Testis (tissue), 2 donors: Measurements from ENCODE around the gene ITCH.

ENCODE experiments used
- CTCF ChIP-seq, 3 experiments: fragments of 450-650 bp in 2 of 3; fragments of 200-600 bp in 1 of 3; sonication (generic) in 1 of 3; IDR thresholded peaks; one replicate each; pipeline ENCODE4 v1.5.1; 2016 to 2019; ENCODE audit warnings: antibody characterized with exemption in 3 of 3, mild to moderate bottlenecking in 2 of 3, moderate library complexity in 1 of 3
- POLR2A ChIP-seq: fragments of 450-650 bp; IDR thresholded peaks from one replicate; pipeline ENCODE4 v1.6.1; 2017; ENCODE audit warnings: antibody characterized with exemption, mild to moderate bottlenecking, moderate library complexity

DNA sequence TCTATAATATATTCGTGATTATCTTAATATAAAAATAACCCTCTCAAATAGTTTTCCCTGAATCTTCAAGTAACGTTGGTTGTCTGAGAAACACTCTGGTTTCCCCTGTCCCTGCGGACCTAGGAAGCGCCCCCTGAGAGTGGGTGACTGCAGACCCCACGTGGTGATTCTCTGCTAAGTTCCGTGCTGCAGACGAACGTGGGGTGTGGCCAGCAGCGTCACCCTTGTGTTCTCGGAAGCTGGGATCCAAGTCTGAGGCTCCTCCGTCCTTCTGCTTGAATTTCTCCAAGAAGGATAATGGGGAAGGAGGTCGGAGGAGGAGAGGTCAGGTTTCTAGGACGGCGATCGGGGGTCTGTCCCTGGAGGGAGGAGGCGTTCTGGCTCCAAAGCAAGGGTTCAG lies 178.8 kb downstream of the ITCH start:
- TF ChIP-seq CTCF (IDR thresholded peaks at IDR 0.05), result no peak
- no peak for TF ChIP-seq POLR2A
